Prostate gland (tissue), 2 donors: ENCODE results near the gene RIPOR3. TPM values are rescaled to one million over a fixed set of nuclear protein-coding genes. Genes with fewer than 3 reads are reported as not detected.

Experiments
- DNase-seq: peaks from one replicate; pipeline ENCODE4 v3.0.0-alpha.2; 2019; ENCODE audit warnings: low spot score
- H3K27ac ChIP-seq, 2 donors: fragments of 200-600 bp; sonication (generic); 2 replicates each; pipeline ENCODE4 v1.5.1; 2017 to 2019
- H3K27me3 ChIP-seq: fragments of 200-600 bp; sonication (generic); replicated peaks from 2 replicates; pipeline ENCODE4 v1.5.1; 2019; ENCODE audit not compliant: insufficient read depth
- H3K36me3 ChIP-seq, 2 donors: fragments of 200-600 bp; sonication (generic); 1 replicate in 1 of 2; 2 replicates in 1 of 2; pipeline versions ENCODE4 v1.5.1 to v1.8.1; 2017 to 2019
- H3K4me1 ChIP-seq: fragments of 200-600 bp; sonication (generic); replicated peaks from 2 replicates; pipeline ENCODE4 v1.5.1; 2019
- H3K4me3 ChIP-seq, 2 donors: fragments of 200-600 bp; sonication (generic); 2 replicates each; pipeline ENCODE4 v1.5.1; 2017 to 2019
- H3K9me3 ChIP-seq: fragments of 200-600 bp; sonication (generic); 2 replicates; pipeline ENCODE4 v1.5.1; 2017
- POLR2A ChIP-seq: fragments of 450-650 bp; IDR thresholded peaks from one replicate; pipeline ENCODE4 v1.6.1; 2016; ENCODE audit warnings: antibody characterized with exemption, mild to moderate bottlenecking
- POLR2AphosphoS5 ChIP-seq: sonication (generic); formaldehyde crosslinking; IDR thresholded peaks from one replicate; pipeline ENCODE4 v1.6.1; 2017; ENCODE audit warnings: antibody characterized with exemption
- WGBS: methylation state at CpG from one replicate; pipeline ENCODE4 v1.1.5; 2018; 5-methylcytosine and 5-hydroxymethylcytosine counted together
- intact Hi-C: fragments of 100-400 bp; cut with DNase I; formaldehyde crosslinking; loops from one replicate; pipeline ENCODE4 v1.14.2; 2022
- total RNA-seq, 2 donors: library from RNA; depleted of rRNA; stranded (reverse); fragments of >200 nt; gene quantifications; one replicate each; pipeline ENCODE4 v1.1.0, GENCODE V29; 2016
- TF ChIP-seq, protein P1 (sequence below), 4 experiments: fragments of 200-600 bp in 2 of 4; fragments of 450-650 bp in 2 of 4; sonication (generic) in 2 of 4; IDR thresholded peaks; 1 replicate in 3 of 4; 2 replicates in 1 of 4; pipeline ENCODE4 v1.5.1; 2016 to 2019; ENCODE audit warnings: antibody characterized with exemption in 4 of 4, mild to moderate bottlenecking in 2 of 4, moderate library complexity in 2 of 4

Gene RIPOR3
- total RNA-seq, 2 donors from 2014 or later, result 0.55 to 11.3 TPM

DNA sequence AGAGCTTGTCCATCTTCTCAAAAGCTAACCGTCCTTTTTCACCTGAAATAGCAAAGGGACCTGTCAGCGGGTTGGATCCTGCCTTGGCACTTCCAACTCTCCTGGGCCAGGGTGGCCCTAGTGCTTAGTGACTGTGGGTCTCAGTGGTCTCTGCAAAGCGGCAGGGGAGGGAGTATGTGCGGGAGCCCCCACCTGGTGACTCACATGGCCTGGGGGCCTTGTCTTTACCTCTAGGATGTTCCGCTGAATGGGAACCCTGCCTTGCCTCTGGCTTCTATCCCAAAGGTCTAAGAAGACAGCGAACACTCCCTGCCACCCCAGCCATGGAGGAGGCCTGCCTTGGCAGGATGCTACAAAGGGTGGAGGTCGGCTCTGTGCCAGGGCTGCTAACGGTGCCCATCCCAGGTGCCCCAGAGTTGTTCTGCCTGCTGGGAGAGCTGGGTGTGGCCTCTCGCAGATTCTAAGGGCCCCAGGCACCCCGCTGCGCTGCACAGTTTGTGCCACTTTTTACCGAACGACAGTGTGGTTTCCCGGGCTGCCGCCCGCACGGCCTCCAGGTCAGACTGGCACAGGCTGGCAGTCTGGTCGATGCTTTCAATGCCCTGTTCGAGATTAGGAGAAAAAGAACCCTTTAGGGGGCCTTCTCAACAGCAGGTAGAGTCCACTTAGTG is 103.9 kb downstream of the RIPOR3 start:
- peak; percentile 76 for DNase-seq
- 54% methylated on average over 19 of the region's 19 CpGs for WGBS
- intact Hi-C loops, result loop anchor here (10.0 kb wide), 1 partner anchor 463 kb away; no protein-coding TSS in a partner anchor

DNA sequence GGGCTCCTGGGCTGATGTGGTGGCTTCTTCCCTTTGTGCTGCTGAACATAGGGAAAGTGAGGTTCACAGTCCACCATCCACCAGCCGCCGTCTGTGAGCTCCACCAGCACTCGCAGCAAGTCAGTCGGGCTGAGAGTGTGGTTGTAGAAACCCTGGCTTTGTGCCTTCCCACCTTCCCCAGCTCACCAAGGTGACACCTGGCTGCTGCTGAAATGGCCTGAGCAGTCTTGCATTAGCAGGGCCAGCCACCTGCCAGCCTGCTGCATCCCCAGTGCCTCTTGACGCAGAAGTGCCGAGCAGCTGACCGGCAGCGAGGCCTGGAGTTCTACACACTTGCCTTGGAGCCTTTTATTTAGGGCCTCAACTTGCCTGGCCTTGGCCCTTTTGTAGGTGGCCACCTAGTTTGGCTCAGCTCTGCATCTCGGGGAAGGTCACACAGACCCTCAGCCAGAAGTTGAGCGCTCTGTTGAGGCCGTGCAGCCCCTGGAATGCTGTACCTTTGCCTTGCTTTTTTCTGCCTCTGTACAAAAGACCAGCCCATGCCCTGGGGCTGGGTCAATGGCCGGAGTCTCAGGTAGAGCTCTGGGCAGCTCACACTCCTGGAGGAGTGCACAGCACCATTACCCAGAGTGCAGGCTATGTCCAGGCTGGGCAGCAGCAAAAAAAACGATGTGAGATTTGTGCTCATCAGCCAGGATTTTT is 104.7 kb downstream of the RIPOR3 start:
- Histone ChIP-seq H3K36me3 (peaks cover 0 to 5% of the 10 kb centered on the region in 2 donors), H3K4me3 (no peak overlapping the region), H3K27me3 (no peaks in the 10 kb centered on the region), H3K4me1 (peaks cover 14% of the 10 kb centered on the region), H3K9me3 (no peaks in the 10 kb centered on the region), H3K27ac (no peak overlapping the region)
- WGBS, result 87% methylated on average over 10 of the region's 13 CpGs
- DNase-seq, result no peak
- no peak for TF ChIP-seq POLR2AphosphoS5
- intact Hi-C loops, result loop anchor here (10.0 kb wide), 1 partner anchor 462 kb away; no protein-coding TSS in a partner anchor

More for the DNA sequence above, 103.9 kb downstream of the RIPOR3 start:
- H3K27me3 ChIP-seq, result no peaks in the 10 kb centered on the region
- H3K4me1 ChIP-seq, result peaks cover 14% of the 10 kb centered on the region
- H3K36me3 ChIP-seq, result no peaks in the 10 kb centered on the region
- peak overlapping the region in 1 of 2 donors; percentile 7 for H3K27ac ChIP-seq
- H3K4me3 ChIP-seq, result no peak overlapping the region
- TF ChIP-seq, protein P1, sequence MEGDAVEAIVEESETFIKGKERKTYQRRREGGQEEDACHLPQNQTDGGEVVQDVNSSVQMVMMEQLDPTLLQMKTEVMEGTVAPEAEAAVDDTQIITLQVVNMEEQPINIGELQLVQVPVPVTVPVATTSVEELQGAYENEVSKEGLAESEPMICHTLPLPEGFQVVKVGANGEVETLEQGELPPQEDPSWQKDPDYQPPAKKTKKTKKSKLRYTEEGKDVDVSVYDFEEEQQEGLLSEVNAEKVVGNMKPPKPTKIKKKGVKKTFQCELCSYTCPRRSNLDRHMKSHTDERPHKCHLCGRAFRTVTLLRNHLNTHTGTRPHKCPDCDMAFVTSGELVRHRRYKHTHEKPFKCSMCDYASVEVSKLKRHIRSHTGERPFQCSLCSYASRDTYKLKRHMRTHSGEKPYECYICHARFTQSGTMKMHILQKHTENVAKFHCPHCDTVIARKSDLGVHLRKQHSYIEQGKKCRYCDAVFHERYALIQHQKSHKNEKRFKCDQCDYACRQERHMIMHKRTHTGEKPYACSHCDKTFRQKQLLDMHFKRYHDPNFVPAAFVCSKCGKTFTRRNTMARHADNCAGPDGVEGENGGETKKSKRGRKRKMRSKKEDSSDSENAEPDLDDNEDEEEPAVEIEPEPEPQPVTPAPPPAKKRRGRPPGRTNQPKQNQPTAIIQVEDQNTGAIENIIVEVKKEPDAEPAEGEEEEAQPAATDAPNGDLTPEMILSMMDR (IDR thresholded peaks at IDR 0.05), result no peak
- TF ChIP-seq POLR2A (no peak), POLR2AphosphoS5 (peak; percentile 29)
- no peaks in the 10 kb centered on the region for H3K9me3 ChIP-seq

DNA sequence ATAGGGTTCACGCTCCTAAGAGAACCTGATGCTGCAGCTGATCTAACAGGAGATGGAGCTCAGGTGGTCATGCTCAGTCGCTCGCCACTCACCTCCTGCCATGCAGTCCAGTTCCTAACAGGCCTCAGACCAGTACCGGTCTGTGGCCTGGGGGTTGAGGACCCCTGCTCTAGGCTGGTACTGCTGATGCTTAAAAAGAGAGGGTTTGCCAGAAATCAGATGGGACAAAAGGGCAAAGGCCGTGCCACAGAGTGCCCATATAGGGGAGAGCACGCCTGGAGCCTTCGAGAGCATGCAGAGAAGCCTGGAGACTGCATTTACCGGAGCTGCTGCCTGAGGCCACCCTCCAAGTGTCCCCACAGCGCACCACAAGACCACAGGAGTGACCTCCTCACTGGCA is 105.7 kb downstream of the RIPOR3 start:
- Histone ChIP-seq H3K27me3 (no peaks in the 10 kb centered on the region), H3K36me3 (peaks cover 0 to 8% of the 10 kb centered on the region in 2 donors), H3K27ac (no peak overlapping the region), H3K4me1 (peaks cover 14% of the 10 kb centered on the region), H3K9me3 (no peaks in the 10 kb centered on the region), H3K4me3 (no peak overlapping the region)
- 89% methylated on average over 9 of the region's 9 CpGs for WGBS
- DNase-seq, result no peak
- TF ChIP-seq POLR2A, result no peak
- TF ChIP-seq POLR2AphosphoS5, result no peak
- TF ChIP-seq, protein P1 (IDR thresholded peaks at IDR 0.05), result no peak
- intact Hi-C loops, result loop anchor here (10.0 kb wide), 1 partner anchor 461 kb away; no protein-coding TSS in a partner anchor

DNA sequence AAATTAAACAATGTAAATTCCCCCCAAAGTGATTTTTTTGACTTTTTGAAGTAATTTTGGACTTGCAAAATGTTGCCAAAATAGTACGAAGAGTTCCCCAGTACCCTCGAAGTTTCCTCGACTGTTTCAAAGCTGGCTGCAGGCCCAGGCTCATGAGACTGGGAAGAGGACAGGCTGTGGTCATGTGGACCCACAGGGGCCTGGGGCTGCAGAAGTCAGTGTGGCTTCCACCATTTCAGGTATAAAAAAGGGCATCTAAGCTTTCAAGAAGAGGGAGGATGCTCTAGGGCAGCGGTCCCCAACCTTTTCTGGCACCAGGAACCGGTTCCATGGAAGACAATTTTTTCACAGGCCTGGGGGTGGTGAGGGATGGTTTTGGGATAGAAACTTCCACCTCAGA is 106.1 kb downstream of the RIPOR3 start:
- DNase-seq, result no peak
- H3K4me3 ChIP-seq, result no peak overlapping the region
- no peaks in the 10 kb centered on the region for H3K27me3 ChIP-seq
- peaks cover 14% of the 10 kb centered on the region for H3K4me1 ChIP-seq
- intact Hi-C loops, result loop anchor here (10.0 kb wide), 1 partner anchor 460 kb away; no protein-coding TSS in a partner anchor
- no peaks in the 10 kb centered on the region for H3K9me3 ChIP-seq
- WGBS, result 75% methylated on average over 5 of the region's 5 CpGs
- no peak overlapping the region for H3K27ac ChIP-seq
- TF ChIP-seq, protein P1 (IDR thresholded peaks at IDR 0.05), result no peak
- TF ChIP-seq POLR2A (no peak), POLR2AphosphoS5 (no peak)
- H3K36me3 ChIP-seq, result peaks cover 0 to 8% of the 10 kb centered on the region in 2 donors

DNA sequence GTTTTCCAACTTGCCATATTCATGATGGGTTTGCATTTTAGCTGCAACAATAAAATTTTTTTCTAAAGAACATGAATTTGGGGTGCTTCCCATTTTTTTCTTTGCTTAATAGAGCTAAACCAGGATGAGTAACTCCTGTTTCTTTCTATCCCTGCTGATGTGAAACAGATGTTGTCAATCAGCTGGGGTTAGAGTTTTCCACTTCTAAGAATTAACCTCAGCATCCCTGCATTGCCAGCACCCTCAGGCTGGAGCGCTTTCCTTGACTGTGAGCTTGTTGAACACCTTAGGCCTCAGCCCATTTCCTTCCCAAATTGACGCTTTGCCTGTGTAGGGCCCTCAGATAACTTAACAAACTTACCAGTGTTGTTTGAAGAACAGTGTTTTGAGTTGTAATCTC is 106.7 kb downstream of the RIPOR3 start:
- peaks cover 14% of the 10 kb centered on the region for H3K4me1 ChIP-seq
- no peak for DNase-seq
- WGBS, result 91% methylated on average over 2 of the region's 2 CpGs
- H3K27ac ChIP-seq, result no peak overlapping the region
- no peak overlapping the region for H3K4me3 ChIP-seq
- peaks cover 1 to 11% of the 10 kb centered on the region in 2 donors for H3K36me3 ChIP-seq
- no peaks in the 10 kb centered on the region for H3K27me3 ChIP-seq
- H3K9me3 ChIP-seq, result no peaks in the 10 kb centered on the region
- intact Hi-C loops, result loop anchor here (10.0 kb wide), 1 partner anchor 460 kb away; no protein-coding TSS in a partner anchor
- TF ChIP-seq POLR2A (no peak), POLR2AphosphoS5 (no peak)
- TF ChIP-seq, protein P1 (IDR thresholded peaks at IDR 0.05), result no peak
